ENCODE data around the gene NANOGP8. TPM values are rescaled to one million over a fixed set of nuclear protein-coding genes. Genes with fewer than 3 reads are reported as not detected.
"Not testable (repeated sequence)": the region's sequence is repeated elsewhere in the genome, so short reads cannot be mapped to it uniquely, and the experiment has no call there.

Gene NANOGP8
- total and polyA plus RNA-seq, 3 experiments from 2014 or later, result not detected

GRCh38 chr15:35090104-35090807, 5.2 kb upstream of the NANOGP8 start:
- H3K4me3 ChIP-seq (ENCODE audit: low read length), result no peak overlapping the region
- POLR2A ChIA-PET, result no interaction called here
- H3K36me3 Mint-ChIP-seq, result peaks cover 0 to 1% (median 0%) of the 10 kb centered on the region in 3 donors
- DNase-seq, result no peak
- no peaks in the 10 kb centered on the region for H3K4me1 Mint-ChIP-seq
- no peak overlapping the region for H3K27ac Mint-ChIP-seq
- CTCF ChIA-PET, result no interaction called here
- H3K9me3 Mint-ChIP-seq, result peaks cover 0 to 4% (median 0%) of the 10 kb centered on the region in 5 donors
- no peak overlapping the region for H3K4me3 Mint-ChIP-seq
- H3K27me3 Mint-ChIP-seq, result peaks cover 9 to 11% of the 10 kb centered on the region in 2 donors
- no peak overlapping the region for H3K27ac ChIP-seq (ENCODE audit: low read depth, low read length)
- no peaks in the 10 kb centered on the region for H3K4me1 ChIP-seq (ENCODE audit: insufficient read depth, low read length)
- H3K36me3 ChIP-seq (ENCODE audit: insufficient read depth, low read length), result no peaks in the 10 kb centered on the region
- no peaks in the 10 kb centered on the region for H3K9me3 ChIP-seq (ENCODE audit: low read length)
- H3K27me3 ChIP-seq (ENCODE audit: insufficient read depth, low read length, poor library complexity, severe bottlenecking), result no peaks in the 10 kb centered on the region

DNA sequence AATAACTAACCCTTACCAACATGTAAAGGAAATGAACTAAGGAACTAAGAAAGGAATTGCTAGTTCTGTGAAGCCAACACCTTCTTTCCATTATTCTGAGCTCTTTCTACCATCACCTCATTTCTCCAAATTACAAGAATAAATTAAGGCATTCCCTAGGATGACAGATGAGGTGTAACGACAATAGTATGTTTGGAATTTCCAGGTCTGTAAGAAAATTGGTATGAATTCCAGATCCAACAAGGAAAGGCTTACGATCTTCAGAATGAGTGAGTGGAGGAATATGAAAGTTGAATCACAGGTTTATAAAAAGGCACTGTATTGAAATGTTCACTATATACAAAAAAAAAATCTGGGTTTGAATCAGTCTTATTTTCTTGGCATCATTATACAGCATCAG, 4.5 kb upstream of the NANOGP8 start:
- H3K27me3 Mint-ChIP-seq, result peaks cover 6 to 9% of the 10 kb centered on the region in 2 donors
- DNase-seq, result no peak
- H3K9me3 ChIP-seq (ENCODE audit: low read length), result no peaks in the 10 kb centered on the region
- ChIA-PET POLR2A (no interaction called here), CTCF (no interaction called here)
- no peaks in the 10 kb centered on the region for H3K4me1 ChIP-seq (ENCODE audit: insufficient read depth, low read length)
- no peaks in the 10 kb centered on the region for H3K4me1 Mint-ChIP-seq
- no peaks in the 10 kb centered on the region for H3K36me3 ChIP-seq (ENCODE audit: insufficient read depth, low read length)
- H3K27ac ChIP-seq (ENCODE audit: low read depth, low read length), result no peak overlapping the region
- peaks cover 0 to 1% (median 0%) of the 10 kb centered on the region in 3 donors for H3K36me3 Mint-ChIP-seq
- no peak overlapping the region for H3K4me3 Mint-ChIP-seq
- peaks cover 0 to 4% (median 0%) of the 10 kb centered on the region in 5 donors for H3K9me3 Mint-ChIP-seq
- H3K4me3 ChIP-seq (ENCODE audit: low read length), result no peak overlapping the region
- H3K27me3 ChIP-seq (ENCODE audit: insufficient read depth, low read length, poor library complexity, severe bottlenecking), result no peaks in the 10 kb centered on the region
- H3K27ac Mint-ChIP-seq, result no peak overlapping the region

- H3K27ac Mint-ChIP-seq, result no peak overlapping the region
- no peaks in the 10 kb centered on the region for H3K36me3 ChIP-seq (ENCODE audit: insufficient read depth, low read length)
- H3K4me3 Mint-ChIP-seq, result no peak overlapping the region
- H3K27ac ChIP-seq (ENCODE audit: low read depth, low read length), result no peak overlapping the region
- no peaks in the 10 kb centered on the region for H3K4me1 Mint-ChIP-seq
- H3K4me3 ChIP-seq (ENCODE audit: low read length), result no peak overlapping the region
- ChIA-PET CTCF (interaction anchor here (0.8 kb wide), 1 partner anchor 10 kb away, joined by 3 read pairs; no protein-coding TSS in a partner anchor), POLR2A (no interaction called here)
- DNase-seq, result no peak
- H3K4me1 ChIP-seq (ENCODE audit: insufficient read depth, low read length), result no peaks in the 10 kb centered on the region
- no peaks in the 10 kb centered on the region for H3K9me3 ChIP-seq (ENCODE audit: low read length)
- H3K27me3 Mint-ChIP-seq, result peaks cover 6 to 9% of the 10 kb centered on the region in 2 donors
- H3K9me3 Mint-ChIP-seq, result peaks cover 0 to 4% (median 0%) of the 10 kb centered on the region in 5 donors
- peaks cover 0 to 1% (median 0%) of the 10 kb centered on the region in 3 donors for H3K36me3 Mint-ChIP-seq
- H3K27me3 ChIP-seq (ENCODE audit: insufficient read depth, low read length, poor library complexity, severe bottlenecking), result no peaks in the 10 kb centered on the region
These were observed 3.2 kb upstream of the NANOGP8 start for GRCh38 chr15:35088329-35088728.

DNA sequence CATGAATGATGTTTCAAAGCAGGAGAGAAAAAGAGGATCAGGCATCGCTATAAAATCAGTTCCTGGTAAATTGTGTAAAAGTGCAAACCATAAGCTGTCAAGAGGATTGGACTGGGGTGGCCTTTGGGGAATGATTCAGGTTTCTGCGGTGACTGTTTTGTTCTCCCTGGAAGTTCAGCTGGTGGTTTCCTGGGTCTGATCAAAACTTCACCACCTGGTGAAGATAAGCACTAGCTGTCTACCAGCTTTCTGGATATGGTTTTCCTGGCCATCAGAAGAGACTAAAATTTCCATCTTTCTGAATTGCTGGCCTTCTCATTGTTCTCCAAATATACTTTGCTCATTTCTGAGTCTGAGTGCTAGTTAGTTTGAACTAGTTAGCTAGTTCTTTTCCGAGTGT, 2.7 kb upstream of the NANOGP8 start:
- Mint-ChIP-seq H3K4me1 (no peaks in the 10 kb centered on the region), H3K9me3 (peaks cover 0 to 4% (median 0%) of the 10 kb centered on the region in 5 donors), H3K27me3 (peaks cover 6 to 9% of the 10 kb centered on the region in 2 donors), H3K27ac (no peak overlapping the region), H3K36me3 (peaks cover 0 to 1% (median 0%) of the 10 kb centered on the region in 3 donors), H3K4me3 (no peak overlapping the region)
- no peaks in the 10 kb centered on the region for H3K27me3 ChIP-seq (ENCODE audit: insufficient read depth, low read length, poor library complexity, severe bottlenecking)
- ChIA-PET CTCF (no interaction called here), POLR2A (no interaction called here)
- H3K9me3 ChIP-seq (ENCODE audit: low read length), result no peaks in the 10 kb centered on the region
- no peaks in the 10 kb centered on the region for H3K4me1 ChIP-seq (ENCODE audit: insufficient read depth, low read length)
- H3K4me3 ChIP-seq (ENCODE audit: low read length), result no peak overlapping the region
- DNase-seq, result no peak
- no peaks in the 10 kb centered on the region for H3K36me3 ChIP-seq (ENCODE audit: insufficient read depth, low read length)
- no peak overlapping the region for H3K27ac ChIP-seq (ENCODE audit: low read depth, low read length)

- H3K36me3 ChIP-seq (ENCODE audit: insufficient read depth, low read length); H3K27me3 Mint-ChIP-seq; DNase-seq; CTCF ChIA-PET; H3K4me1 ChIP-seq (ENCODE audit: insufficient read depth, low read length); H3K4me3 Mint-ChIP-seq; H3K27ac ChIP-seq (ENCODE audit: low read depth, low read length); H3K27me3 ChIP-seq (ENCODE audit: insufficient read depth, low read length, poor library complexity, severe bottlenecking); POLR2A ChIA-PET; H3K9me3 ChIP-seq (ENCODE audit: low read length); H3K4me3 ChIP-seq (ENCODE audit: low read length); H3K4me1 Mint-ChIP-seq; H3K9me3 Mint-ChIP-seq; H3K36me3 Mint-ChIP-seq: not testable (repeated sequence)
- H3K27ac Mint-ChIP-seq, result peak overlapping the region in 1 of 8 donors; percentile 21
These were observed 2.4 kb downstream of the NANOGP8 start for GRCh38 chr15:35082371-35083348.

DNA sequence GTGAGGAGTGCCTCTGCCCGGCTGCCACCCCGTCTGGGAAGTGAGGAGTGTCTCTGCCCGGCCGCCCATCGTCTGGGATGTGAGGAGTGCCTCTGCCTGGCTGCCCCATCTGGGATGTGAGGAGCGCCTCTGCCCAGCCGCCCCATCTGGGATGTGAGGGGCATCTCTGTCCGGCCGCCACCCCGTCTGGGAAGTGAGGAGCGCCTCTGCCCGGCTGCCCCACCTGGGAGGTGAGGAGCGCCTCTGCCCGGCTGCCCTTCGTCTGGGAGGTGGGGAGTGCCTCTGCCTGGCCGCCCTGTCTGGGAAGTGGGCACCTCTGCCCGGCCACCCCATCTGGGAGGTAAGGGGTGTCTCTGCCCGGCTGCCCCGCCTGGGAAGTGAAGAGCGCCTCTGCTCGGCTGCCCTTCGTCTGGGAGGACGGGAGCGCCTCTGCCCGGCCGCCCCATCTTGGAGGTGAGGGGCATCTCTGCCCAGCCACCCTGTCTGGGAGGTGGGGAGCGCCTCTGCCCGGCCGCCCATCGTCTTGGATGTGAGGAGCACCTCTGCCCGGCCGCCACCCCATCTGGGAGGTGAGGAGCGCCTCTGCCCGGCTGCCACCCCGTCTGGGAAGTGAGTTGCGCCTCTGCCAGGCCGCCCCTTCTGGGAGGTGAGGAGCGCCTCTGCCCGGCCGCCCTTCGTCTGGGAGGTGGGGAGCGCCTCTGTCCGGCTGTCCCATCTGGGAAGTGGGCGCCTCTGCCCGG, 3.3 kb downstream of the NANOGP8 start:
- CTCF ChIA-PET; H3K36me3 Mint-ChIP-seq; H3K9me3 ChIP-seq (ENCODE audit: low read length); H3K4me1 ChIP-seq (ENCODE audit: insufficient read depth, low read length); H3K9me3 Mint-ChIP-seq; H3K27ac ChIP-seq (ENCODE audit: low read depth, low read length); H3K27me3 ChIP-seq (ENCODE audit: insufficient read depth, low read length, poor library complexity, severe bottlenecking); DNase-seq; POLR2A ChIA-PET; H3K4me1 Mint-ChIP-seq; H3K36me3 ChIP-seq (ENCODE audit: insufficient read depth, low read length); H3K27me3 Mint-ChIP-seq; H3K4me3 ChIP-seq (ENCODE audit: low read length); H3K27ac Mint-ChIP-seq; H3K4me3 Mint-ChIP-seq: not testable (repeated sequence)

GRCh38 chr15:35080226-35080625, 4.9 kb downstream of the NANOGP8 start:
- no peak for DNase-seq
- Mint-ChIP-seq H3K27ac (no peak overlapping the region), H3K4me3 (no peak overlapping the region), H3K36me3 (no peaks in the 10 kb centered on the region), H3K9me3 (no peaks in the 10 kb centered on the region), H3K4me1 (no peaks in the 10 kb centered on the region), H3K27me3 (peaks cover 12 to 19% of the 10 kb centered on the region in 2 donors)
- no peaks in the 10 kb centered on the region for H3K4me1 ChIP-seq (ENCODE audit: insufficient read depth, low read length)
- POLR2A ChIA-PET, result no interaction called here
- no peak overlapping the region for H3K4me3 ChIP-seq (ENCODE audit: low read length)
- H3K27ac ChIP-seq (ENCODE audit: low read depth, low read length), result no peak overlapping the region
- H3K36me3 ChIP-seq (ENCODE audit: insufficient read depth, low read length), result no peaks in the 10 kb centered on the region
- CTCF ChIA-PET, result interaction anchor here (2.3 kb wide), 1 partner anchor 364 kb away, joined by 10 read pairs; no protein-coding TSS in a partner anchor
- no peaks in the 10 kb centered on the region for H3K9me3 ChIP-seq (ENCODE audit: low read length)
- H3K27me3 ChIP-seq (ENCODE audit: insufficient read depth, low read length, poor library complexity, severe bottlenecking), result no peaks in the 10 kb centered on the region

Data from CD8-positive, alpha-beta memory T cell (primary cell).